GM12878 (cell line): ENCODE data around the gene BTBD7. TPM values are rescaled to one million over a fixed set of nuclear protein-coding genes. Genes with fewer than 3 reads are reported as not detected.

Experiments
- ATAC-seq: fragments of 200-7000 bp; cut with Tn5 transposase; 3 replicates; pipeline ENCODE4 v1.9.1; 2020; ENCODE audit warnings: mild to moderate bottlenecking, moderate library complexity
- BruUV-seq: library from RNA; stranded (reverse); fragments of 400-500 nt; replicated peaks from 2 replicates; lab custom pipeline; 2021; lab: Mats Ljungman, UMichigan
- CTCF ChIA-PET: fragments of 300-600 bp; sonication (Branson Sonifier 250); formaldehyde crosslinking; extraction: SDS; loops from one replicate; lab custom pipeline; 2021; ENCODE audit warnings: inconsistent platforms; lab: Yijun Ruan, JAX
- POLR2A ChIA-PET: fragments of 350-600 bp; formaldehyde crosslinking; extraction: SDS; loops from one replicate; lab custom pipeline; 2021; ENCODE audit warnings: inconsistent platforms; lab: Charles Lee
- RAD21 ChIA-PET: fragments of 300-600 bp; sonication (Branson Sonifier 250); formaldehyde crosslinking; loops from one replicate; lab custom pipeline; 2023; ENCODE audit warnings: antibody characterized with exemption; ENCODE audit not compliant: unreplicated experiment; lab: Charles Lee
- SMC1A ChIA-PET: fragments of 300-600 bp; sonication (Branson Sonifier 250); formaldehyde crosslinking; loops from one replicate; lab custom pipeline; 2023; ENCODE audit not compliant: unreplicated experiment, uncharacterized antibody; lab: Charles Lee
- DNase-seq: peaks from one replicate; pipeline ENCODE4 v3.0.0-alpha.2; 2011; ENCODE audit warnings: low read depth, low spot score
- FAIRE-seq: peaks from 3 replicates; lab custom pipeline; 2011; peaks lifted over from hg19 to GRCh38; lab: Jason Lieb, UNC
- H2AFZ ChIP-seq: 2 replicates; pipeline ENCODE4 v1.6.0; 2011; ENCODE audit warnings: low read depth, low read length, control low read depth; ENCODE audit not compliant: control insufficient read depth
- H3K27ac ChIP-seq: 2 replicates; pipeline ENCODE4 v1.5.1; 2011; ENCODE audit warnings: control low read depth; ENCODE audit not compliant: control insufficient read depth, insufficient read depth
- H3K27me3 ChIP-seq, 2 experiments: replicated peaks in 1 of 2; 2 replicates each; pipeline versions ENCODE4 v1.6.0 to v1.6.1; 2011; ENCODE audit warnings: low read length in 1 of 2; ENCODE audit not compliant: control insufficient read depth in 2 of 2, insufficient read depth in 2 of 2
- H3K36me3 ChIP-seq, 2 experiments: 2 replicates each; pipeline ENCODE4 v1.5.1; 2011; ENCODE audit warnings: low read length in 1 of 2; ENCODE audit not compliant: control insufficient read depth in 2 of 2, insufficient read depth in 2 of 2
- H3K4me1 ChIP-seq: 2 replicates; pipeline ENCODE4 v1.6.1; 2011; ENCODE audit warnings: mild to moderate bottlenecking, low read length, moderate library complexity, mixed read lengths; ENCODE audit not compliant: control insufficient read depth, insufficient read depth
- H3K4me2 ChIP-seq: 2 replicates; pipeline ENCODE4 v1.6.0; 2011; ENCODE audit warnings: control low read depth; ENCODE audit not compliant: control insufficient read depth, insufficient read depth
- H3K4me3 ChIP-seq: fragments of 200-600 bp; sonication (generic); 2 replicates; pipeline ENCODE4 v1.5.1; 2016
- H3K79me2 ChIP-seq: 2 replicates; pipeline ENCODE4 v1.6.0; 2011; ENCODE audit warnings: low read length; ENCODE audit not compliant: control insufficient read depth, insufficient read depth
- H3K9ac ChIP-seq: 2 replicates; pipeline ENCODE4 v1.8.0; 2011; ENCODE audit warnings: low read length, control low read depth, mixed read lengths; ENCODE audit not compliant: control insufficient read depth, insufficient read depth
- H3K9me3 ChIP-seq: replicated peaks from 3 replicates; pipeline ENCODE4 v1.5.1; 2011; ENCODE audit warnings: mild to moderate bottlenecking, low read length; ENCODE audit not compliant: control insufficient read depth, insufficient read depth
- H4K20me1 ChIP-seq: 2 replicates; pipeline ENCODE4 v1.6.0; 2011; ENCODE audit not compliant: control insufficient read depth, insufficient read depth
- ELK1 ChIP-seq: IDR thresholded peaks from 2 replicates; pipeline ENCODE4 v1.6.1; 2012; ENCODE audit warnings: low read depth, low read length, improper control_type of control experiment
- IKZF1 ChIP-seq: fragments of 450-650 bp; conservative IDR thresholded peaks from 2 replicates; pipeline ENCODE4 v1.6.1; 2017; ENCODE audit warnings: antibody characterized with exemption, mild to moderate bottlenecking
- KAT2A ChIP-seq: conservative IDR thresholded peaks from 2 replicates; pipeline ENCODE4 v1.6.1; 2011; ENCODE audit warnings: low read depth, low read length; ENCODE audit not compliant: control insufficient read depth
- NFYA ChIP-seq: IDR thresholded peaks from 2 replicates; pipeline ENCODE4 v1.6.1; 2011; ENCODE audit warnings: low read depth, mild to moderate bottlenecking, low read length, improper control_type of control experiment, borderline replicate concordance
- RAD21 ChIP-seq: IDR thresholded peaks from 2 replicates; pipeline ENCODE4 v1.6.1; 2011; ENCODE audit warnings: mild to moderate bottlenecking, low read depth, low read length, moderate library complexity; ENCODE audit not compliant: insufficient read depth
- RAD51 ChIP-seq: fragments of 450-650 bp; IDR thresholded peaks from 2 replicates; pipeline ENCODE4 v1.6.1; 2016; ENCODE audit warnings: moderate library complexity, mild to moderate bottlenecking, inconsistent platforms
- RBBP5 ChIP-seq: fragments of 200-600 bp; sonication (generic); conservative IDR thresholded peaks from 2 replicates; pipeline ENCODE4 v1.6.1; 2016
- WGBS: methylation state at CpG from one replicate; pipeline ENCODE4 v1.1.6; 2016; ENCODE audit warnings: low lambda C conversion rate; ENCODE audit not compliant: insufficient replicate concordance, insufficient coverage; ENCODE audit errors: missing lambda C conversion rate; 5-methylcytosine and 5-hydroxymethylcytosine counted together
- in situ Hi-C: fragments of 300-500 bp; cut with MboI; formaldehyde crosslinking; loops from 9 replicates; pipeline ENCODE4 v1.14.3; 2018; ENCODE audit warnings: mixed read lengths
- intact Hi-C: fragments of 100-400 bp; cut with micrococcal nuclease; formaldehyde crosslinking; loops from one replicate; pipeline ENCODE4 v1.14.2; 2022; ENCODE audit not compliant: unreplicated experiment
- polyA plus RNA-seq, 11 experiments: library from polyadenylated mRNA; depleted of rRNA in 4 of 11; unstranded in 6 of 11; stranded (reverse) in 5 of 11; fragments of >200 nt; fragmentation: Nextera tagmentation in 4 of 11; fragmentation: Illumina TruSeq in 1 of 11; extraction: Ambion mirVana in 4 of 11; extraction: Trizol in 1 of 11; gene quantifications; 1 replicate in 1 of 11; 2 replicates in 10 of 11; pipeline versions ENCODE4 v1.2.1 to v1.2.3, GENCODE V29; 2011 to 2016; ENCODE audit warnings: inconsistent platforms in 2 of 11, missing spikeins in 2 of 11, low read depth in 1 of 11
- total RNA-seq, 4 experiments: library from RNA; depleted of rRNA in 3 of 4; stranded (reverse); fragments of >200 nt in 3 of 4; fragmentation: Illumina TruSeq in 1 of 4; extraction: Trizol in 1 of 4; gene quantifications; 2 replicates each; pipeline versions ENCODE4 v1.2.1 to v1.2.3, GENCODE V29; 2013 to 2021
- TF ChIP-seq, protein P1 (sequence below): fragments of 450-650 bp; conservative IDR thresholded peaks from 2 replicates; pipeline ENCODE4 v1.6.1; 2017; ENCODE audit warnings: mild to moderate bottlenecking, moderate library complexity

The BTBD7 gene
- total and polyA plus RNA-seq, 10 of the 15 experiments (the other 5 are each of a cell fraction or from before 2014, with no cell fraction given), result 3.6 to 17.0 (median 9.6) TPM

- no peak overlapping the region for H3K4me3 ChIP-seq
- no peaks in the 10 kb centered on the region; a peak in 1 of 4 replicates for H3K36me3 ChIP-seq
- H3K9ac ChIP-seq, result no peak overlapping the region
- no peaks in the 10 kb centered on the region for H3K9me3 ChIP-seq
- H4K20me1 ChIP-seq, result no peaks in the 10 kb centered on the region; the same call in 1 of the 2 replicates
- H3K27ac ChIP-seq, result no peak overlapping the region
- no peak for FAIRE-seq
- no peak for DNase-seq
- ChIA-PET SMC1A (interaction anchor here (0.6 to 2.7 kb wide), 5 partner anchors 8 to 82 kb away, joined by 3 to 27 read pairs (median 5); partner anchors contain the start of genes GON7 and UBR7), POLR2A (interaction anchor here (0.6 to 1.4 kb wide), 5 partner anchors 8 to 28 kb away, joined by 3 to 6 read pairs (median 3); partner anchors contain the start of genes LYSET and MOAP1), RAD21 (interaction anchor here (1.4 to 1.6 kb wide), 2 partner anchors 10 to 56 kb away, joined by 4 to 7 read pairs; no protein-coding TSS in a partner anchor), CTCF (interaction anchor here (0.9 to 3.5 kb wide), 7 partner anchors 9 to 49 kb away, joined by 3 to 17 read pairs (median 4); partner anchors contain the start of genes GON7, LYSET and MOAP1)
- no peaks in the 10 kb centered on the region for H3K79me2 ChIP-seq
- no peak for ATAC-seq
- intact Hi-C loops (no loop called here), in situ Hi-C loops (no loop called here)
- WGBS, result 94% methylated on average over 1 of the region's 1 CpG
- TF ChIP-seq RBBP5 (no peak), KAT2A (no peak), RAD51 (no peak), NFYA (no peak), RAD21 (no peak), IKZF1 (no peak), ELK1 (no peak)
- TF ChIP-seq, protein P1, sequence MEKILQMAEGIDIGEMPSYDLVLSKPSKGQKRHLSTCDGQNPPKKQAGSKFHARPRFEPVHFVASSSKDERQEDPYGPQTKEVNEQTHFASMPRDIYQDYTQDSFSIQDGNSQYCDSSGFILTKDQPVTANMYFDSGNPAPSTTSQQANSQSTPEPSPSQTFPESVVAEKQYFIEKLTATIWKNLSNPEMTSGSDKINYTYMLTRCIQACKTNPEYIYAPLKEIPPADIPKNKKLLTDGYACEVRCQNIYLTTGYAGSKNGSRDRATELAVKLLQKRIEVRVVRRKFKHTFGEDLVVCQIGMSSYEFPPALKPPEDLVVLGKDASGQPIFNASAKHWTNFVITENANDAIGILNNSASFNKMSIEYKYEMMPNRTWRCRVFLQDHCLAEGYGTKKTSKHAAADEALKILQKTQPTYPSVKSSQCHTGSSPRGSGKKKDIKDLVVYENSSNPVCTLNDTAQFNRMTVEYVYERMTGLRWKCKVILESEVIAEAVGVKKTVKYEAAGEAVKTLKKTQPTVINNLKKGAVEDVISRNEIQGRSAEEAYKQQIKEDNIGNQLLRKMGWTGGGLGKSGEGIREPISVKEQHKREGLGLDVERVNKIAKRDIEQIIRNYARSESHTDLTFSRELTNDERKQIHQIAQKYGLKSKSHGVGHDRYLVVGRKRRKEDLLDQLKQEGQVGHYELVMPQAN, result no peak
- no peaks in the 10 kb centered on the region for H3K27me3 ChIP-seq
- H3K4me2 ChIP-seq, result no peak overlapping the region
- no peaks in the 10 kb centered on the region for H3K4me1 ChIP-seq
- no peak overlapping the region for H2AFZ ChIP-seq
- no TSS peak for BruUV-seq
Measured at GRCh38 chr14:93195316-93195999, 137.4 kb downstream of the BTBD7 start.

Other genes starting within 250 kb of the BTBD7 start
- gene ITPK1, start 217.1 kb downstream of the BTBD7 start, total RNA-seq (2014; rRNA removed), result 23.5 and 26.5 TPM in 2 replicates
- gene ITPK1, start 217.1 kb downstream of the BTBD7 start, total RNA-seq (2014; rRNA removed; fragmentation: Illumina TruSeq; extraction: Trizol), result 15.9 and 21.9 TPM in 2 replicates
- gene ITPK1, start 217.1 kb downstream of the BTBD7 start, total RNA-seq (2021), result 56.1 and 57.9 TPM in 2 replicates
- 33.3 and 73.2 TPM in 2 replicates for gene ITPK1, start 217.1 kb downstream of the BTBD7 start, polyA plus RNA-seq (2011; rRNA removed)
- 21.9 and 36.4 TPM in 2 replicates for gene ITPK1, start 217.1 kb downstream of the BTBD7 start, polyA plus RNA-seq (2014; fragmentation: Illumina TruSeq; extraction: Trizol)
- gene ITPK1, start 217.1 kb downstream of the BTBD7 start, polyA plus RNA-seq (2014; fragmentation: Nextera tagmentation; extraction: Ambion mirVana), result 1 to 10 TPM; 1.3 to 2.1 TPM
- 36.2 and 36.3 TPM in 2 replicates for gene ITPK1, start 217.1 kb downstream of the BTBD7 start, polyA plus RNA-seq (2014; rRNA removed)
- 10 to 100 TPM; 24.5 to 27.5 TPM for gene ITPK1, start 217.1 kb downstream of the BTBD7 start, polyA plus RNA-seq (2016; fragmentation: Nextera tagmentation; extraction: Ambion mirVana)
- gene MOAP1, start 148.1 kb downstream of the BTBD7 start, total RNA-seq (2014; rRNA removed), result 14.2 and 18.1 TPM in 2 replicates
- 11.9 and 13.5 TPM in 2 replicates for gene MOAP1, start 148.1 kb downstream of the BTBD7 start, total RNA-seq (2014; rRNA removed; fragmentation: Illumina TruSeq; extraction: Trizol)
- gene MOAP1, start 148.1 kb downstream of the BTBD7 start, total RNA-seq (2021), result 12.1 and 12.5 TPM in 2 replicates
- gene MOAP1, start 148.1 kb downstream of the BTBD7 start, polyA plus RNA-seq (2011; rRNA removed), result 51.9 and 59.0 TPM in 2 replicates
- 10.3 and 13.8 TPM in 2 replicates for gene MOAP1, start 148.1 kb downstream of the BTBD7 start, polyA plus RNA-seq (2014; fragmentation: Illumina TruSeq; extraction: Trizol)
- gene MOAP1, start 148.1 kb downstream of the BTBD7 start, polyA plus RNA-seq (2014; fragmentation: Nextera tagmentation; extraction: Ambion mirVana), result 1 to 10 TPM; 3.1 to 5.2 TPM
- 15.4 and 17.2 TPM in 2 replicates for gene MOAP1, start 148.1 kb downstream of the BTBD7 start, polyA plus RNA-seq (2014; rRNA removed)
- 1 to 10 TPM; 7.7 to 8.0 TPM for gene MOAP1, start 148.1 kb downstream of the BTBD7 start, polyA plus RNA-seq (2016; fragmentation: Nextera tagmentation; extraction: Ambion mirVana)
- gene LYSET, start 147.7 kb downstream of the BTBD7 start, total RNA-seq (2014; rRNA removed), result 12.6 and 14.8 TPM in 2 replicates
- gene LYSET, start 147.7 kb downstream of the BTBD7 start, total RNA-seq (2014; rRNA removed; fragmentation: Illumina TruSeq; extraction: Trizol), result 10.9 and 14.4 TPM in 2 replicates
- gene LYSET, start 147.7 kb downstream of the BTBD7 start, total RNA-seq (2021), result 15.4 and 16.6 TPM in 2 replicates
- gene LYSET, start 147.7 kb downstream of the BTBD7 start, polyA plus RNA-seq (2011; rRNA removed), result 29.5 and 34.7 TPM in 2 replicates
- 16.0 and 24.1 TPM in 2 replicates for gene LYSET, start 147.7 kb downstream of the BTBD7 start, polyA plus RNA-seq (2014; fragmentation: Illumina TruSeq; extraction: Trizol)
- 10 to 100 TPM; 33.4 to 34.5 TPM for gene LYSET, start 147.7 kb downstream of the BTBD7 start, polyA plus RNA-seq (2014; fragmentation: Nextera tagmentation; extraction: Ambion mirVana)
- gene LYSET, start 147.7 kb downstream of the BTBD7 start, polyA plus RNA-seq (2014; rRNA removed), result 11.1 and 11.9 TPM in 2 replicates
- 10 to 100 TPM; 26.5 to 30.1 TPM for gene LYSET, start 147.7 kb downstream of the BTBD7 start, polyA plus RNA-seq (2016; fragmentation: Nextera tagmentation; extraction: Ambion mirVana)
- gene GON7, start 126.0 kb downstream of the BTBD7 start, total RNA-seq (2014; rRNA removed), result 33.4 and 37.0 TPM in 2 replicates
- gene GON7, start 126.0 kb downstream of the BTBD7 start, total RNA-seq (2014; rRNA removed; fragmentation: Illumina TruSeq; extraction: Trizol), result 29.2 and 32.6 TPM in 2 replicates
- gene GON7, start 126.0 kb downstream of the BTBD7 start, total RNA-seq (2021), result 18.5 and 21.6 TPM in 2 replicates
- gene GON7, start 126.0 kb downstream of the BTBD7 start, polyA plus RNA-seq (2011; rRNA removed), result 40.3 and 59.8 TPM in 2 replicates
- 27.2 and 30.5 TPM in 2 replicates for gene GON7, start 126.0 kb downstream of the BTBD7 start, polyA plus RNA-seq (2014; fragmentation: Illumina TruSeq; extraction: Trizol)
- gene GON7, start 126.0 kb downstream of the BTBD7 start, polyA plus RNA-seq (2014; fragmentation: Nextera tagmentation; extraction: Ambion mirVana), result 10 to 100 TPM; 25.9 to 31.2 TPM
- 34.5 and 35.2 TPM in 2 replicates for gene GON7, start 126.0 kb downstream of the BTBD7 start, polyA plus RNA-seq (2014; rRNA removed)
- 10 to 100 TPM; 53.6 to 59.0 TPM for gene GON7, start 126.0 kb downstream of the BTBD7 start, polyA plus RNA-seq (2016; fragmentation: Nextera tagmentation; extraction: Ambion mirVana)
- gene UBR7, start 125.8 kb downstream of the BTBD7 start, total RNA-seq (2014; rRNA removed), result 59.5 and 60.0 TPM in 2 replicates
- 32.2 and 33.4 TPM in 2 replicates for gene UBR7, start 125.8 kb downstream of the BTBD7 start, total RNA-seq (2014; rRNA removed; fragmentation: Illumina TruSeq; extraction: Trizol)
- gene UBR7, start 125.8 kb downstream of the BTBD7 start, total RNA-seq (2021), result 33.1 and 36.6 TPM in 2 replicates
- gene UBR7, start 125.8 kb downstream of the BTBD7 start, polyA plus RNA-seq (2011; rRNA removed), result 85.6 and 99.2 TPM in 2 replicates
- gene UBR7, start 125.8 kb downstream of the BTBD7 start, polyA plus RNA-seq (2014; fragmentation: Illumina TruSeq; extraction: Trizol), result 47.3 and 59.0 TPM in 2 replicates
- 10 to 100 TPM; 14.3 to 20.8 TPM for gene UBR7, start 125.8 kb downstream of the BTBD7 start, polyA plus RNA-seq (2014; fragmentation: Nextera tagmentation; extraction: Ambion mirVana)
- gene UBR7, start 125.8 kb downstream of the BTBD7 start, polyA plus RNA-seq (2014; rRNA removed), result 52.6 and 67.0 TPM in 2 replicates
- gene UBR7, start 125.8 kb downstream of the BTBD7 start, polyA plus RNA-seq (2016; fragmentation: Nextera tagmentation; extraction: Ambion mirVana), result 10 to 100 TPM; 63.3 to 66.7 TPM
- gene COX8C, start 14.1 kb upstream of the BTBD7 start, total RNA-seq (2014; rRNA removed), result not detected in 2 replicates
- not detected in 2 replicates for gene COX8C, start 14.1 kb upstream of the BTBD7 start, total RNA-seq (2014; rRNA removed; fragmentation: Illumina TruSeq; extraction: Trizol)
- not detected in 2 replicates for gene COX8C, start 14.1 kb upstream of the BTBD7 start, total RNA-seq (2021)
- gene COX8C, start 14.1 kb upstream of the BTBD7 start, polyA plus RNA-seq (2011; rRNA removed), result 0.71 TPM in 1 of 2 replicates, not detected in the other
- not detected in 2 replicates for gene COX8C, start 14.1 kb upstream of the BTBD7 start, polyA plus RNA-seq (2014; fragmentation: Illumina TruSeq; extraction: Trizol)
- under 1 TPM in 1 of 2 experiments, not detected in 1; 0.15 TPM for gene COX8C, start 14.1 kb upstream of the BTBD7 start, polyA plus RNA-seq (2014; fragmentation: Nextera tagmentation; extraction: Ambion mirVana)
- gene COX8C, start 14.1 kb upstream of the BTBD7 start, polyA plus RNA-seq (2014; rRNA removed), result 0.20 TPM in 1 of 2 replicates, not detected in the other
- not detected for gene COX8C, start 14.1 kb upstream of the BTBD7 start, polyA plus RNA-seq (2016; fragmentation: Nextera tagmentation; extraction: Ambion mirVana)
- 0.16 and 0.17 TPM in 2 replicates for gene UNC79, start 97.9 kb upstream of the BTBD7 start, total RNA-seq (2014; rRNA removed)
- gene UNC79, start 97.9 kb upstream of the BTBD7 start, total RNA-seq (2014; rRNA removed; fragmentation: Illumina TruSeq; extraction: Trizol), result 0.22 and 0.23 TPM in 2 replicates
- gene UNC79, start 97.9 kb upstream of the BTBD7 start, total RNA-seq (2021), result 0.15 and 0.16 TPM in 2 replicates
- gene UNC79, start 97.9 kb upstream of the BTBD7 start, polyA plus RNA-seq (2011; rRNA removed), result 0.20 and 0.29 TPM in 2 replicates
- 0.12 and 0.14 TPM in 2 replicates for gene UNC79, start 97.9 kb upstream of the BTBD7 start, polyA plus RNA-seq (2014; fragmentation: Illumina TruSeq; extraction: Trizol)
- gene UNC79, start 97.9 kb upstream of the BTBD7 start, polyA plus RNA-seq (2014; fragmentation: Nextera tagmentation; extraction: Ambion mirVana), result under 1 TPM; 0.05 to 0.13 TPM
- 0.08 and 0.16 TPM in 2 replicates for gene UNC79, start 97.9 kb upstream of the BTBD7 start, polyA plus RNA-seq (2014; rRNA removed)
- under 1 TPM; 0.04 to 0.29 TPM for gene UNC79, start 97.9 kb upstream of the BTBD7 start, polyA plus RNA-seq (2016; fragmentation: Nextera tagmentation; extraction: Ambion mirVana)